HL-60/S4 treated with retinoic acid at 250 ng/mL for 4 days and 3 days (cell line): Measurements from ENCODE around the gene LRRIQ4.

Experiments used
- in situ Hi-C: fragments of 300-500 bp; cut with MboI; formaldehyde crosslinking; loops from 2 replicates; pipeline ENCODE4 v1.7.0; 2022; ENCODE audit warnings: low sequenced_read_pairs

LRRIQ4 gene

GRCh38 chr3:169809230-169809795, 3.4 kb upstream of the LRRIQ4 start:
- in situ Hi-C loops, result no loop called here

DNA sequence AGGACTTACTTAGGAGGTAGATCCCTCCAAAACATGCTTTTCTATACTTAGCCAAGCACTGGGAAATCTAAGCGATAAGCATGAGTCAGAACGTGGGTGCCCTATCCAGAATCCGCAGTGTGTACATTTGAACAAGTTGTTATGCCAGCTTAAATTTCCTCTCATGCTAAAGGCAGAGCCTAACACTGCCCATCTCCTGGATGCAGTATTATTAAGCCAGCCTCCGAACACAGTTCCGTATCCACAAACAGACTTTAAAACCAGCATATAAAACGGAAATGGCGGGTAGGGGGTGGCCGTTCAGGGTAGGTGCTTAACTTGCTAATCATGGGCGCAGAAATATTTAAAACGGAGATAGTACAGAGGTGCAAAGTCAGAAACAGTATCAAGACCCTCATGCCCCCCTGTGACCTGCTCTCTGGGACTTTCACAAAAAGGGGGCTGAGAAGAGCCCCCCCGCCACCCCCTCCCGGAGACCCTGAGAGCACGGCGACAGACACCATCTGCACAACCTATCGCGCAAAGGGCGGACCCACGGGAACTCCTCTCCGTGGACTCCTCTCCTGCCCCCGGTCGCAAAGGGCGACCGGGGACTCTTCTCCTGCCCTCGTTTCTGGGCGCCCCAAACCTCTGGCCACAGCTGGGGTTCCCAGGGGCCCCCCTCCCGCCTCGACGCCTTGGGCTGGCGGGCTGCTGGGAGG, 889 bp upstream of the LRRIQ4 start:
- in situ Hi-C loops, result no loop called here

DNA sequence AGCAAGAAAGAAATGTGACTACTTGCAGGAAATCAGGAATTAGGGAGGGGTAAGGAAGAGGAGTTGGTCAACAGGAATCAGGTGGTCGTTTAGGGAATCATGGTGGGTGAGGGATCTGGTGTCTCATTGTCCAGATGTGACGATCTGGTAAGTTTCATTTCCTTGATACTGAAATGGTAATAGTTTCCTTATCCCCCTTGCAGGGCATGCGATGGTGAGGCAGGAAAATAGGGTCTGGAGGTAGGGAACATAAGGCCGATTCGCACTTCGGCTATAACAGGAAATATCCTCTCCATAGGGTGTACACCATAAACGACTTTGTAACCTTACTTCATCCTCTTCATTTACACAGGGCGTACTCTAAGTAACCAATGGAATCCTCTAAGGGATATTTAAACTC, 608 bp downstream of the LRRIQ4 start:
- in situ Hi-C loops, result no loop called here

DNA sequence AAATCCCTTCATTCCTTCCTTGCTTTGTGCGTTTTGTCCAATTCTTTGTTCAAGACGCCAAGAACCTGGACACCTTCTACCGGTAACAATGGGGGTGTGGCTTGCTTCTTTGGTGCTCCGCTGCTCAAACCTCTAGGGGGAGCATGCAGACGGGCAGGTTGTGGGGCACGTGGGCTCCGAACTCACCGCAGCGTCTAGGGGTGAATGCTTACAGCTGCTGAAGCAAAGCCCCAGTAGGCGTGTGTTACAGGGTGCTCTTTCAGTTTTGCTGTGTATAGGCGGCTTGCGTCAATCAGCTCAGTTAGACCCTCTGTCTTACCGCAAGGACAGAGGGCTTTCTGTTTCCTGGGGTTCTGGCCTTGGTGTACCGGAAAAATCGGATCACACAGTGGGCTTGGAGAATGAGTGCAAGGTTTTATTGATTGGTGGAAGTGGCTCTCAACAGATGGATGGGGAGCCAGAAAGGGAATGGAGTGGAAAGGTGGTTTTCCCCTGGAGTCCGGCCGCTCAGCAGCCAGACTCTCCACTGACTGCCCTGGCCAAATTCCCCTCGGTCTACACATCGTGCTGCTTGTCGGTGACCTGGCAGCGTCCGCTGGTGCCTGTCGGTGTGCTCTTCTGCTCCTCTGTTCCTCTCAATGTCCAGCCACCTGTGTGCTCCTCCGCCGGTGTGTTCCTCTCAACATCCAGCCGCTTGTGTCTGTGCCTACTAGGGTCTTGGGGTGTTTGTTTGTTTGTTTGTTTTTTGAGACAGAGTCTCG, 1.3 kb downstream of the LRRIQ4 start:
- in situ Hi-C loops, result no loop called here

DNA sequence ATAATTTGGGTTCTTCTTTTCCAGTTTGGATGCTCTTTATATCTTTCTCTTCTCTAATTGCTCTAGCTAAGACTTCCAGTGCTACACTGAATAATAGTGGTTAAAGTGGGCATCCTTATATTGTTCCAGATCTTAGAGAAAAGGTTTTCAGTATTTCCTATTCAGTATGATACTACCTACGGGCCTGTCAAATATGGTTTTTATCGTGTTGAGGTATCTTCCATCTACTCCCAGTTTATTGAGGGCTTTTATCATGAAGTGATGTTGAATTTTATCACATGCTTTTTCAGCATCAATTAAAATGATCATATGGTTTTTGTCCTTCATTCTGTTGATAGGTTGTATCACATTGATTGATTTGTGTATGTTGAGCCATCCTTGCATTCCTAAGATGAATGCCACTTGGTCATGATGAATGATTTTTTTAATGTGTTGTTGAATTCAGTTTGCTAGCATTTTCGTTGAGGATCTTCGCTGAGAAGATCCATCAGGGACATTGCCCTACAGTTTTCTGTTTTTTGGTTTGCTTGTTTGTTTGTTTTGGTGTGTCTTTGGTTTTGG, 3.0 kb downstream of the LRRIQ4 start:
- in situ Hi-C loops, result no loop called here

DNA sequence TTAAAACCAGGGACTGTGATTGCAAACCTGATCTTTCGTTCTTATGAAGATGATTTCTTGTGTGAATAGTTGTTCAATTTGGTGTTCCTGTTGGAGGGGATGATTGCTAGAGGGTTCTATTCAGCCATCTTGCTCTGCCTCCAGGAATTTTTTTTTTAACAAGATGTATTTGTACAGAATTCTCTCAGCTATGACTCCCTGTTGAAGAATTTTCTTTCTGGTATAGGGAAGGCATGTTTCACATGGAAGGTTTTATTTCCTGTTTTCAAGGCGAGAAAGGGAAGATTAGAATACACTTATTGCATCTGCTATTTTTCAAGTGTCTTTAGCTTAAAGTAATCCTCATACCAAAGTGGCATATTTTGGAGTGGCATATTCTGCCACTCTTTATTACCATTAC, 5.6 kb downstream of the LRRIQ4 start:
- in situ Hi-C loops, result no loop called here

- in situ Hi-C loops, result no loop called here
Observed at GRCh38 chr3:169822091-169822490, 9.4 kb downstream of the LRRIQ4 start.

DNA sequence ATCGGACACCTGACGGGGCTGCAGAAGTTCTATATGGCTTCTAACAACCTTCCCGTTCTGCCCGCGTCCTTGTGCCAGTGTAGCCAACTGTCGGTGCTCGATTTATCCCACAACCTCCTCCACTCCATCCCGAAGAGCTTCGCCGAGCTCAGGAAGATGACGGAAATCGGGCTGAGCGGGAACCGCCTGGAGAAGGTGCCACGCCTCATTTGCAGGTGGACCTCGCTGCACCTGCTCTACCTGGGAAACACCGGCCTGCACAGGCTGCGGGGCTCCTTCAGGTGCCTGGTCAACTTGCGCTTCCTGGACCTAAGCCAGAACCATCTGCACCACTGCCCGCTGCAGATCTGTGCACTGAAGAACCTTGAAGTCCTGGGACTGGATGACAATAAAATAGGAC, 9.9 kb downstream of the LRRIQ4 start:
- in situ Hi-C loops, result no loop called here

DNA sequence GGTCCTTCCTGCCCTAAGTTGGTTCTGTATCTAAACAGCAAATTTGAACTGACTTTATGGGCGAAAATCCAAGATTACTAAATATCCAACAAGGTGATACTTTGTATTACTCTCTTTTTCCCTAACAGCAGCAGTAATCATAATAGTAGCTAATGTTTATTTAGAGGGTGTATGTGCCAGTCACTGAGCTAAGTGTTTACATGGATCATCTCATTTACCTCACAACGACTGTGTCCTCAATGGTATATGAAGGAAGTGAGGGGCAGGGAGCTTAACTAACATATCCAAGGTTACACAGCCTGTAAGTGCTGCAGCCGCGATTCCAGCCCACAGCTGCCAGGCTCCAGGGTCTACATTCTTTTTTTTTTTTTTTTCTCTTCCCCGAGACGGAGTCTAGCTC, 10.3 kb downstream of the LRRIQ4 start:
- in situ Hi-C loops, result no loop called here

GRCh38 chr3:169825316-169825715, 12.6 kb downstream of the LRRIQ4 start:
- in situ Hi-C loops, result no loop called here

DNA sequence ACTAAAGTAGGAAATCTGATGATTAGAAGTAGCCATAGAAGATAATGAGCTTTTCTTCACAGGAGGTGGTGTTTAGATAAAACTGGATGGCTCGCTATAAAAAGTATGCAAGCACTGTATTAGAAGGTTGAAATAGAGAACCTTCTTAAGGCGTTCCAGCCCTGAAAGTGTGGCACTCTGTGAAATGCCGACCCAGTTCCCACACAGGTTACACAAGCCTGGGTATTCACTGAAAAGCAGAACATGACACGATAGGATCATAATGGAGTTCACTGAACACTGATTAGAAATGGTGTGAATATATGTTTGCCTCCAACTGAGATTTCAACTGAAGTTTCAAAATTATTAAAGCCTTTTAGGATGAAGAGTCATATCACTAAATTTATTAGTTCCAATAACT, 15.0 kb downstream of the LRRIQ4 start:
- in situ Hi-C loops, result no loop called here

GRCh38 chr3:169835533-169835932, 22.9 kb downstream of the LRRIQ4 start:
- in situ Hi-C loops, result no loop called here

DNA sequence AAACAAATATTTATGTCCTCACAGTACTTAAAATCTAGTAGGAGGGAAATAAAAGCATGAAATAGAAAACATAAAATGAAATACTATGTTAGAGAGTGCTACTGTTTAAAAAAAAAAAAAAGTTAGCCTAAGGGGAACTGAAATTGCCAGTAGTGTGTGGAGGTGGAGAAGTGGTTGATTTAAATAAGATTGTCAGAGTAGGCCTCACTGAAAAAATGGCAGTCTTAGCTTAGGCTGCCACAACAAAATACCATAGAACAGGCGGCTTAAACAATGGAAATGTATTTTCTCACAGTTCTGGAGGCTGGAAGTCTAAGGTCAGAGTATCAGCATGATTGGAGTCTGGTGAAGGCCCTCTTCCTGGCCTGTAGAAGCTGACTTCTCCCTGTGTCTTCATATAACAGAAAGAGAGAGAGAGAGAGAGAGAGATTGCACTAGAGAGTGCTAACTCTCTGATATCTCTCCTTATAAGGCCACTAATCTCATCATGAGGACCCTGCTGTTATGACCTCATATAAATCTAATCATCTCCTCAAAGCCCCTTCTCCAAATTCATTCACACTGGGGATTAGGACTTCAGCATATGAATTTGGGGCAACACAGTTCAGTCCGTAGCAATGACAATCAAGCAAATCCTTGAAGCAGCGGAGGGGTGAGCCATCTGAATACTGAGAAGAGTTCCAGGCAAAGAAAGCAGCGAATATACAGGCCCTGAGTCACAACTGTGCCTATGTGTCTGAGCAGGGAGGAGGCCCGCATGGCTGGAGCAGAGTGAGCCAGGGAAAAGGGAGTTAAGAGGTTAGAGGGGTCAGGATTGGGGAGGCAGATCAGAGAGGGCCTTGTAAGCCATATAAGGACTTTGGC, 23.6 kb downstream of the LRRIQ4 start:
- in situ Hi-C loops, result no loop called here

DNA sequence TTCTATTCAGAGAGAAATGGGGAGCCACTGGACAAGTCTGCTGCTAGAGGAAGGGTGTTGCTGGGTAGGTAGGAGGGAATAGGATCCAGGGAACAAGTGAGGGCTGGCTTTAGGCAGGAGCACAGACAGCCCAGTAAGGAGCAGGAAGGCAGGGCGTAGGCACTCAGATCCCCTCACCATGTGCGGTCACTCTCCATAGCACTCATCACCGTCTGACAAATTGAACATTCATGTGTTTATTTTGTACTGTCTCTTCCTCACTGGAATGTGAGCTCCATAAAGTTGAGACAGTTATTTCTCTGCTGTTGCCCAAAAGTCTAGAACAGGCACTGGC, 24.2 kb downstream of the LRRIQ4 start:
- in situ Hi-C loops, result no loop called here

- in situ Hi-C loops, result no loop called here
Observed at GRCh38 chr3:169838511-169839030, 25.9 kb downstream of the LRRIQ4 start.

GRCh38 chr3:169841171-169841570, 28.5 kb downstream of the LRRIQ4 start:
- in situ Hi-C loops, result no loop called here

GRCh38 chr3:169842960-169843359, 30.3 kb downstream of the LRRIQ4 start:
- in situ Hi-C loops, result no loop called here

DNA sequence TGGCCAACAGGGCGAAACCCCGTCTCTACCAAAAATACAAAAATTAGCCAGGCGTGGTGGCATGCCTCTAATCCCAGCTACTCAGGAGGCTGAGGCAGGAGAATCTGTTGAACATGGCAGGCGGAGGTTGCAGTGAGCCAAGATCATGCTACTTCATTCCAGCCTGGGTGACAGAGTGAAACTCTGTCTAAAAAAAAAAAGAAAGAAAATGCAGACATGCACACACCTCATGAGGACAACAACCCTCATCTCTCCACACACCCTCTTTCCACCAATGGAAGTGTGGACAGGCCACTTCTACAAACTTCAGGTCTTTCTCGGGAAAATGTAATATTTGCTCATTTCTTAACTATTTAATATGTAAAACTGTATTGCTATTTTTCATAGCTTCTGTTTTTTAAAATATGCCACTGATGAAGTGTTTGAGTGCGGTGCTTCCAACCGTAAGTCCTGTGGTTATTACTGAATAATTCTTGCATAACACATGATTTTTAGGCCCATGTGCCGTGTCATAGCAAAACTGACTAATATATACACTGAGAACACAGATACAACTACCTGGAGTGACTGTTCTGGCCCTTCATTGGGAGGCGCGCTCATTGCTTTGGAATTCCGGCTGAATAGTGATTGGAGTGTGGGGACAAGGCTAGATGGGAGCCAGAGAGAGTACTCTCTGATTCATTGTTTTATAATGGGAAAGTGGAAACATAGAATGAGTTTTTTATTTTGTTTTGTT, 34.0 kb downstream of the LRRIQ4 start:
- in situ Hi-C loops, result no loop called here

DNA sequence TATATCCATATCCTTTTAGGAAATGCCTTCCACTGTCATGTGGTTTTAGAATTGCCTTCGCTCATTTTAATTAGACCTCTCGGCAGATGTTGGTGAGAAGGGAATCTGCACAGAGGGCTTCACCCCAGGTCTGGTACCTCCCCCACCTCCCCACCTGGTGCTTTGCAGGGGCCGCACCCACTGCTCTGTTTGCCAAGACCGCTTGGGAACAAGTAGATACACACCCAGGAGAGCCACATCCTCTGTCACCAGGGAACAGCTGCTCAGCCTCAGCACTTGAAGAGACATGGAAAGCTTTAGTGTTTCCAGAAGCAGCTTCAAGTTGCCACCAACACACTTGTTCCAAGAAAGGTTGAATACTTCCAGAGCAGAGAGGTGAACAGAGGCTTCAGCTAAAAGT, 35.2 kb downstream of the LRRIQ4 start:
- in situ Hi-C loops, result no loop called here

- in situ Hi-C loops, result no loop called here
Observed at GRCh38 chr3:169848741-169849140, 36.1 kb downstream of the LRRIQ4 start.
